Panc1 (cell line): ENCODE results near the gene ESR1. TPM values are rescaled to one million over a fixed set of nuclear protein-coding genes. Genes with fewer than 3 reads are reported as not detected.

ENCODE experiments used
- ATAC-seq: fragments of 200-7000 bp; cut with Tn5 transposase; 2 replicates; pipeline ENCODE4 v1.9.1; 2020; ENCODE audit warnings: mild to moderate bottlenecking, moderate library complexity
- BruUV-seq: library from RNA; stranded (reverse); fragments of 400-500 nt; replicated peaks from 2 replicates; lab custom pipeline; 2021; lab: Mats Ljungman, UMichigan
- CTCF ChIA-PET: fragments of 300-600 bp; sonication (Branson Sonifier 250); formaldehyde crosslinking; loops from one replicate; lab custom pipeline; 2022; ENCODE audit warnings: antibody characterized with exemption; lab: Charles Lee
- POLR2A ChIA-PET: fragments of 300-600 bp; sonication (Branson Sonifier 250); formaldehyde crosslinking; loops from one replicate; lab custom pipeline; 2022; ENCODE audit warnings: antibody characterized with exemption; lab: Charles Lee
- DNase-seq: peaks from one replicate; pipeline ENCODE4 v3.0.0-alpha.2; 2010; ENCODE audit warnings: low read depth, low spot score
- H3K27ac ChIP-seq: 2 replicates; pipeline ENCODE4 v1.5.1; 2011; ENCODE audit warnings: mild to moderate bottlenecking, low read length, inconsistent platforms
- H3K27me3 ChIP-seq: fragments of 200-500 bp; sonication (Bioruptor generic); 2 replicates; pipeline ENCODE4 v1.6.0; 2014; ENCODE audit warnings: low read length, inconsistent platforms; ENCODE audit not compliant: control insufficient read depth, insufficient read depth
- H3K36me3 ChIP-seq: fragments of 200-500 bp; sonication (Bioruptor generic); 2 replicates; pipeline ENCODE4 v1.5.1; 2014; ENCODE audit warnings: inconsistent platforms, mild to moderate bottlenecking, low read length, moderate library complexity; ENCODE audit not compliant: control insufficient read depth, insufficient read depth
- H3K4me1 ChIP-seq: 2 replicates; pipeline ENCODE4 v1.5.1; 2011; ENCODE audit warnings: inconsistent platforms, mild to moderate bottlenecking, low read length, moderate library complexity; ENCODE audit not compliant: control insufficient read depth, insufficient read depth
- H3K4me3 ChIP-seq, 2 experiments: 2 replicates each; pipeline ENCODE4 v1.5.1; 2011 to 2012; ENCODE audit warnings: low read depth in 2 of 2, low read length in 2 of 2, mild to moderate bottlenecking in 2 of 2, inconsistent platforms in 1 of 2, moderate library complexity in 1 of 2
- H3K9me3 ChIP-seq: fragments of 200-500 bp; sonication (Bioruptor generic); 2 replicates; pipeline ENCODE4 v1.5.1; 2014; ENCODE audit warnings: low read depth, mild to moderate bottlenecking, inconsistent platforms, low read length, moderate library complexity; ENCODE audit not compliant: control insufficient read depth, insufficient read depth
- POLR2AphosphoS5 ChIP-seq: IDR thresholded peaks from 2 replicates; pipeline ENCODE4 v1.6.1; 2012; ENCODE audit warnings: mild to moderate bottlenecking, low read depth, low read length, moderate library complexity
- SIN3A ChIP-seq: IDR thresholded peaks from 2 replicates; pipeline ENCODE4 v1.6.1; 2012; ENCODE audit warnings: low read depth, mild to moderate bottlenecking, low read length, moderate library complexity, borderline replicate concordance; ENCODE audit not compliant: insufficient read depth
- TCF7L2 ChIP-seq: IDR thresholded peaks from 2 replicates; pipeline ENCODE4 v1.6.1; 2011; ENCODE audit warnings: mild to moderate bottlenecking, low read depth, low read length, inconsistent platforms
- in situ Hi-C: cut with HindIII; loops from 2 replicates; pipeline ENCODE4 v1.10.0; 2016; ENCODE audit warnings: low sequenced_read_pairs, low pct_unique_long_range_greater_than_20kb
- intact Hi-C: fragments of 100-400 bp; cut with micrococcal nuclease; formaldehyde crosslinking; loops from one replicate; pipeline ENCODE4 v1.10.0; 2022; ENCODE audit not compliant: unreplicated experiment
- total RNA-seq: library from RNA; stranded (reverse); gene quantifications from one replicate; pipeline ENCODE4 v1.2.1, GENCODE V29; 2021; ENCODE audit not compliant: unreplicated experiment
- TF ChIP-seq, protein P1 (sequence below), 2 experiments: IDR thresholded peaks; 2 replicates each; pipeline ENCODE4 v1.6.1; 2011 to 2012; ENCODE audit warnings: low read depth in 2 of 2, control low read depth in 1 of 2, low read length in 1 of 2, mild to moderate bottlenecking in 1 of 2, moderate library complexity in 1 of 2; ENCODE audit not compliant: insufficient read depth in 1 of 2
- TF ChIP-seq, protein P2 (sequence below): fragments of 450-650 bp; IDR thresholded peaks from 2 replicates; pipeline ENCODE4 v1.5.1; 2017; ENCODE audit warnings: mild to moderate bottlenecking

Gene ESR1
- total RNA-seq, 1 experiment from 2014 or later: 0.03 TPM

DNA sequence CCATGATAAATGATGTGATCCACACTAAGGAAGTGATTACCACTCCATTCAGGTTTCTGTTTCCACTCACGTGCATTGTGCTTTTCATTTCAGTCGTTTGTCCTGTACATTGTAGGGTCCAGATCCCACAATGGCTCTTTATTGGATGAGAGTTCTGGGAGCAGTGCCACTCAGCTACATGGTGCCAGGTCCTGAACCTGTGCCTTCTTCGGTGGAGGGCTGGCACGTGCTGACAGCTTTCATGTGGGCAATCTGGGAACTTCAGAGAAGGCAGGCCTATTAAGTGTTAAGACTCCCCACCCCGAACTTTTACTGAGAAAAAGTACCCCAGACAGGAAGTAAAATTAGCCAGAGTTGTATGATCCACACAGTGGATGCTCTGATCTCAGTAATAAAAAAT is 255.0 kb downstream of the ESR1 start:
- DNase-seq: no peak
- Histone ChIP-seq H3K9me3 (no peaks in the 10 kb centered on the region), H3K4me3 (no peak overlapping the region), H3K36me3 (no peaks in the 10 kb centered on the region), H3K4me1 (no peaks in the 10 kb centered on the region), H3K27me3 (no peaks in the 10 kb centered on the region), H3K27ac (no peak overlapping the region)
- no TSS peak for BruUV-seq
- ChIA-PET POLR2A (no interaction called here), CTCF (no interaction called here)
- TF ChIP-seq POLR2AphosphoS5 (no peak), SIN3A (no peak), TCF7L2 (no peak)
- TF ChIP-seq, protein P1, sequence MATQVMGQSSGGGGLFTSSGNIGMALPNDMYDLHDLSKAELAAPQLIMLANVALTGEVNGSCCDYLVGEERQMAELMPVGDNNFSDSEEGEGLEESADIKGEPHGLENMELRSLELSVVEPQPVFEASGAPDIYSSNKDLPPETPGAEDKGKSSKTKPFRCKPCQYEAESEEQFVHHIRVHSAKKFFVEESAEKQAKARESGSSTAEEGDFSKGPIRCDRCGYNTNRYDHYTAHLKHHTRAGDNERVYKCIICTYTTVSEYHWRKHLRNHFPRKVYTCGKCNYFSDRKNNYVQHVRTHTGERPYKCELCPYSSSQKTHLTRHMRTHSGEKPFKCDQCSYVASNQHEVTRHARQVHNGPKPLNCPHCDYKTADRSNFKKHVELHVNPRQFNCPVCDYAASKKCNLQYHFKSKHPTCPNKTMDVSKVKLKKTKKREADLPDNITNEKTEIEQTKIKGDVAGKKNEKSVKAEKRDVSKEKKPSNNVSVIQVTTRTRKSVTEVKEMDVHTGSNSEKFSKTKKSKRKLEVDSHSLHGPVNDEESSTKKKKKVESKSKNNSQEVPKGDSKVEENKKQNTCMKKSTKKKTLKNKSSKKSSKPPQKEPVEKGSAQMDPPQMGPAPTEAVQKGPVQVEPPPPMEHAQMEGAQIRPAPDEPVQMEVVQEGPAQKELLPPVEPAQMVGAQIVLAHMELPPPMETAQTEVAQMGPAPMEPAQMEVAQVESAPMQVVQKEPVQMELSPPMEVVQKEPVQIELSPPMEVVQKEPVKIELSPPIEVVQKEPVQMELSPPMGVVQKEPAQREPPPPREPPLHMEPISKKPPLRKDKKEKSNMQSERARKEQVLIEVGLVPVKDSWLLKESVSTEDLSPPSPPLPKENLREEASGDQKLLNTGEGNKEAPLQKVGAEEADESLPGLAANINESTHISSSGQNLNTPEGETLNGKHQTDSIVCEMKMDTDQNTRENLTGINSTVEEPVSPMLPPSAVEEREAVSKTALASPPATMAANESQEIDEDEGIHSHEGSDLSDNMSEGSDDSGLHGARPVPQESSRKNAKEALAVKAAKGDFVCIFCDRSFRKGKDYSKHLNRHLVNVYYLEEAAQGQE (IDR thresholded peaks at IDR 0.05; ENCODE audit: insufficient read depth in 1 of 2, low read depth in 2 of 2, low read length in 1 of 2): no peak
- TF ChIP-seq, protein P2, sequence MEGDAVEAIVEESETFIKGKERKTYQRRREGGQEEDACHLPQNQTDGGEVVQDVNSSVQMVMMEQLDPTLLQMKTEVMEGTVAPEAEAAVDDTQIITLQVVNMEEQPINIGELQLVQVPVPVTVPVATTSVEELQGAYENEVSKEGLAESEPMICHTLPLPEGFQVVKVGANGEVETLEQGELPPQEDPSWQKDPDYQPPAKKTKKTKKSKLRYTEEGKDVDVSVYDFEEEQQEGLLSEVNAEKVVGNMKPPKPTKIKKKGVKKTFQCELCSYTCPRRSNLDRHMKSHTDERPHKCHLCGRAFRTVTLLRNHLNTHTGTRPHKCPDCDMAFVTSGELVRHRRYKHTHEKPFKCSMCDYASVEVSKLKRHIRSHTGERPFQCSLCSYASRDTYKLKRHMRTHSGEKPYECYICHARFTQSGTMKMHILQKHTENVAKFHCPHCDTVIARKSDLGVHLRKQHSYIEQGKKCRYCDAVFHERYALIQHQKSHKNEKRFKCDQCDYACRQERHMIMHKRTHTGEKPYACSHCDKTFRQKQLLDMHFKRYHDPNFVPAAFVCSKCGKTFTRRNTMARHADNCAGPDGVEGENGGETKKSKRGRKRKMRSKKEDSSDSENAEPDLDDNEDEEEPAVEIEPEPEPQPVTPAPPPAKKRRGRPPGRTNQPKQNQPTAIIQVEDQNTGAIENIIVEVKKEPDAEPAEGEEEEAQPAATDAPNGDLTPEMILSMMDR: no peak
- ATAC-seq: no peak
- in situ Hi-C loops: no loop called here
- intact Hi-C loops: no loop called here

DNA sequence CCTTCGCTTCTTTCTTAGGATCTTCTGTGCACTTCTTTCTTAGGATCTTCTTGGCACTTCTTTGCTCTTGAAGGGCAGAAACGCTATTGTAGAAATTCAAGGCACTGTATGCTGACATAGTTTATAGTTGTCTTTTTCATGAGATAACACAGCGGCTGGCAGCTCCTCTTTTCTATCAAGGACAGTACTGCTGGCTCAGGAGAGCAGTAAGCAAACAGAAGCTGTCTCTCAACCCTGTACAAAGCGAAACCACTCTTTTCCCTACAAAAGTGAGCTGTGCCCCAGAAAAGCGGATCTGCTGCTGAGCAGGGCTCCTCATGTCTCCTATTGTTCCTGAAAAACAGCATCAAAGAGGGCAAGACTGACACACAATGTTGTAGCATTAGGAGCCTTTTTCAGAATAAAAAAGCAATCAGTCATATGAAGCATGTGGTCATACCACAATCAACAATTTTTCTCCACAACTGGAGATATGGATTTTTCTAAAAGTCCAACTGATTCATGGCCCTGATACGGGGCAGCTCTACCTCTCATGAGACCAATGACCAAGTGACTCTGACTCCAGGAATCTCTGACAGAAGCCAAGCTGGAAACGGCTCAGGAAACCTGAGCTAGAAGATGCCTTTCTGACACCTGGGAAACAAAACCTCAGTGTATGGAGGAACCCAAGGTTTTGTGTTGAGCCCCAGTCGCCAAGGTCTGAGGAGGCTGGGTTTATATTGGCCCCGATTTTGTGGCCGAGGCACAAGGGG is 255.9 kb downstream of the ESR1 start:
- H3K36me3 ChIP-seq: no peaks in the 10 kb centered on the region
- BruUV-seq: no TSS peak
- ChIA-PET CTCF (no interaction called here), POLR2A (no interaction called here)
- DNase-seq: no peak
- no peak for ATAC-seq
- intact Hi-C loops: no loop called here
- TF ChIP-seq TCF7L2 (no peak), SIN3A (no peak), POLR2AphosphoS5 (no peak)
- TF ChIP-seq, protein P2: no peak
- TF ChIP-seq, protein P1 (IDR thresholded peaks at IDR 0.05; ENCODE audit: insufficient read depth in 1 of 2, low read depth in 2 of 2, low read length in 1 of 2): no peak
- H3K9me3 ChIP-seq: no peaks in the 10 kb centered on the region
- H3K27ac ChIP-seq: no peak overlapping the region
- H3K4me3 ChIP-seq: 0 out of 4 replicates have a peak overlapping the region, but pooled peaks of 1 of the 2 experiments have one; percentile 7
- in situ Hi-C loops: no loop called here
- H3K27me3 ChIP-seq: no peaks in the 10 kb centered on the region
- H3K4me1 ChIP-seq: no peaks in the 10 kb centered on the region
